PC-3 (cell line): Measurements from ENCODE around the gene ALS2CL.

Experiments
- CTCF ChIP-seq: fragments of 300-600 bp; sonication (generic); conservative IDR thresholded peaks from 2 replicates; pipeline ENCODE4 v1.5.1; 2017; ENCODE audit warnings: antibody characterized with exemption, low read depth, mild to moderate bottlenecking, low read length
- EZH2 ChIP-seq: fragments of 300-600 bp; sonication (generic); IDR thresholded peaks from one replicate; pipeline ENCODE4 v1.6.1; 2017; ENCODE audit warnings: antibody characterized with exemption, mild to moderate bottlenecking, low read length; ENCODE audit not compliant: unreplicated experiment
- EZH2phosphoT487 ChIP-seq: fragments of 300-600 bp; sonication (generic); IDR thresholded peaks from 2 replicates; pipeline ENCODE4 v1.6.1; 2018; ENCODE audit warnings: mild to moderate bottlenecking, antibody characterized with exemption, low read length, borderline replicate concordance

- no peak for TF ChIP-seq CTCF
- no peak for TF ChIP-seq EZH2phosphoT487
- no peak for TF ChIP-seq EZH2
Observed at GRCh38 chr3:46694520-46694919, 1.0 kb upstream of the ALS2CL start.
